Measurements from ENCODE around the gene ZNF598. TPM values are rescaled to one million over a fixed set of nuclear protein-coding genes. Genes with fewer than 3 reads are reported as not detected.

ZNF598 gene
- total RNA-seq, 1 donor from 2014 or later: 83.3 TPM

DNA sequence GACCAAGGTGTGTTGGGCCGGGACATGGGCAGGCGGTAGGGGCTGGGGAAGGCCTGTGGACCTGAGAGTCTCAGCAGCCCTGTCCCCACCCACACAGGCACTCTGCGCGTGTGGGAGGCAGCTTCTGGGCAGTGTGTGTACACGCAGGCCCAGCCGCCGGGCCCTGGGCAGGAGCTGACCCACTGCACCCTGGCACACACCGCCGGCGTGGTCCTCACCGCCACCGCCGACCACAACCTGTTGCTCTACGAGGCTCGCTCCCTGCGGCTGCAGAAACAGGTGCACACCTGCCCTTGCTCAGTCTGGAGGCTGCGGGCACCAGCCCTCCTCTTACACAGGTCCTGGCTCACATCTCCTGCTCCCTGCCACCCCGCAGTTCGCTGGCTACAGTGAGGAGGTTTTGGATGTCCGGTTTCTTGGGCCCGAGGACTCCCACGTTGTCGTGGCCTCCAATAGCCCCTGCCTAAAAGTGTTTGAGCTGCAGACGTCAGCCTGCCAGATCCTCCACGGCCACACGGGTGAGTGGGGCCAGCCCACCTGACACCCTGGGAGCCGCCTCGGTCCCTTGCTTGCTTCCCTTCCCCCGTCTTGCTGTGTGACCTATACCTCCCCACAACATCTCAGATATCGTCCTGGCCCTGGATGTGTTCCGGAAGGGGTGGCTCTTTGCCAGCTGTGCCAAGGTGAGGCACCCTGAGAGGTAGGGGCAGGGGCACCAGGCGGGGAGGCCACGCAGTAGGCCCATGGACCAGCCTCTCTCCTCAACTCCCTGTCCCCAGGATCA lies 34.0 kb downstream of the ZNF598 start:
- intact Hi-C loops (cut with micrococcal nuclease): no loop called here
- H3K27me3 Mint-ChIP-seq (ENCODE audit: low read depth): peaks cover 3% of the 10 kb centered on the region

DNA sequence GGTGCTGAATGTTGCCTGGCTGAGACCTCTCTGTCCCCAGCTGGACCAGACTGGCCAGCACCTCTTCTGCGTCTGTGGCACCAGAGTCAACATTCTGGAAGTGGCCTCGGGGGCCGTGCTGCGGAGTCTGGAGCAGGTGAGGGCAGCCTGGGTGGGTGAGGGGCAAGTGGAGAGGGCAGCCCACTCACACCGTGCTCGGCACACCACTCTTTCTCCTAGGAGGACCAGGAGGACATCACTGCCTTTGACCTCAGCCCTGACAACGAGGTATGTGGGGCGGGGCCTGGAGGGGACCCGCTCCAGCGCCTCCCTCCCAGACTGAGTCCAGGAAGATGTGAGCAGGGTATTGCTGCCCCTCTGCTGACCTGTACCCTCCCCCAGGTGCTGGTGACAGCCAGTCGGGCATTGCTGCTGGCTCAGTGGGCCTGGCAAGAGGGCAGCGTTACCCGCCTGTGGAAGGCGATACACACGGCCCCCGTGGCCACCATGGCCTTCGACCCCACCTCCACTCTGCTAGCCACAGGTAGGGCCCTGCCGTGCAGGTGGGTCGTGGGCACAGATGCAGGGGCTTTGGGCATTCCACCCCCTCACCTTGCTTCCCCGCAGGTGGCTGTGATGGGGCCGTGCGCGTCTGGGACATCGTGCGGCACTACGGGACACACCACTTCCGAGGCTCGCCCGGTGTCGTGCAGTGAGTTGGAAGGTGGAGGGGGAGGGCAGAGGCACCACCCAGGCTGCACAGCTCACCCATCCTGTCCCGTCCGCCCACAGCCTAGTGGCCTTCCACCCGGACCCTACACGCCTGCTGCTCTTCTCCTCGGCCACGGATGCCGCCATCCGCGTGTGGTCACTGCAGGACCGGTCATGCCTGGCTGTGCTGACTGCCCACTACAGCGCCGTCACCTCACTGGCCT lies 35.2 kb downstream of the ZNF598 start:
- intact Hi-C loops (cut with micrococcal nuclease): no loop called here
- peak overlapping the region; percentile 51 for H3K4me3 Mint-ChIP-seq (ENCODE audit: low read depth)
- H3K27me3 Mint-ChIP-seq (ENCODE audit: low read depth): no peaks in the 10 kb centered on the region
- peaks cover 24% of the 10 kb centered on the region for H3K36me3 Mint-ChIP-seq (ENCODE audit: low read depth)
- no peak overlapping the region for H3K27ac Mint-ChIP-seq
- no peaks in the 10 kb centered on the region for H3K9me3 Mint-ChIP-seq
- no peak for DNase-seq (ENCODE audit: low spot score)
- peaks cover 16% of the 10 kb centered on the region for H3K4me1 Mint-ChIP-seq (ENCODE audit: low read depth)

More for the DNA sequence above, 34.0 kb downstream of the ZNF598 start:
- no peak overlapping the region for H3K4me3 Mint-ChIP-seq (ENCODE audit: low read depth)
- no peak for DNase-seq (ENCODE audit: low spot score)
- peaks cover 14% of the 10 kb centered on the region for H3K4me1 Mint-ChIP-seq (ENCODE audit: low read depth)
- H3K36me3 Mint-ChIP-seq (ENCODE audit: low read depth): peaks cover 26% of the 10 kb centered on the region
- no peaks in the 10 kb centered on the region for H3K9me3 Mint-ChIP-seq
- H3K27ac Mint-ChIP-seq: no peak overlapping the region

DNA sequence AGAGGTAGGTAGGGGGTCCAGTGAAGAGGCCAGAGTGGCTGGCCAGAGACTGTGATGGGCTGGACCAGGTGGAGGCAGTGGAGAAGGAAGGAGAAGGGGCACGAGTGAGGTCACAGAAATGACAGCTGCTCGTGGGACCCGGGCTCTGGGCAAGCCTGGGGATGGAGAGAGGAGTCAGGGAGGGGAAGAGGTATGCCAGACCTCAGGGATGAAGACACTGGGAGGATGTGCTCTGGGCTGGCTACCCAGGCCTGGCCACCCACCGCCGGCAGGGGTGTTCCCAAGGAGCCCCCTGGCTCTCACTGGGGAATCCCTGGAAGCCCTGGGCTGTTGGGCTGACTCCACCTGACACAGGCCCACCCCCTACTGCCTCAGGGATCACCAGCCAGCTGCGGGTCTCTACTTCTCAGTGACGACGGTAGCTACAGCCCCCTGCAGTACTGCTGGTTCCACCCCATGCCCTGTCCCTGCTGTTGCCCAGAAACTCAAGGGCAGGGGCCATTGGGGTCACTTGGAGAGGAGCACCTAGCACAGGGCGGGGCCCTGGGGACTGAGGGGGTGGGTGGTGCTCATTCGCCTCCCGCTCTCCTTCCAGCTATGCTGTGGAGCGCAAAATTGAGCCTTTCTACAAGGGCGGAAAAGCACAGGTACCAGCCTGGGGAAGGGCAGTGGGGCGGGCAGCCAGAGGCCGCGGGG lies 36.0 kb downstream of the ZNF598 start:
- H3K4me3 Mint-ChIP-seq (ENCODE audit: low read depth): peak overlapping the region; percentile 21
- H3K4me1 Mint-ChIP-seq (ENCODE audit: low read depth): peaks cover 16% of the 10 kb centered on the region
- intact Hi-C loops (cut with micrococcal nuclease): no loop called here
- no peak for DNase-seq (ENCODE audit: low spot score)
- no peaks in the 10 kb centered on the region for H3K9me3 Mint-ChIP-seq
- H3K36me3 Mint-ChIP-seq (ENCODE audit: low read depth): peaks cover 22% of the 10 kb centered on the region
- H3K27me3 Mint-ChIP-seq (ENCODE audit: low read depth): no peaks in the 10 kb centered on the region
- no peak overlapping the region for H3K27ac Mint-ChIP-seq

DNA sequence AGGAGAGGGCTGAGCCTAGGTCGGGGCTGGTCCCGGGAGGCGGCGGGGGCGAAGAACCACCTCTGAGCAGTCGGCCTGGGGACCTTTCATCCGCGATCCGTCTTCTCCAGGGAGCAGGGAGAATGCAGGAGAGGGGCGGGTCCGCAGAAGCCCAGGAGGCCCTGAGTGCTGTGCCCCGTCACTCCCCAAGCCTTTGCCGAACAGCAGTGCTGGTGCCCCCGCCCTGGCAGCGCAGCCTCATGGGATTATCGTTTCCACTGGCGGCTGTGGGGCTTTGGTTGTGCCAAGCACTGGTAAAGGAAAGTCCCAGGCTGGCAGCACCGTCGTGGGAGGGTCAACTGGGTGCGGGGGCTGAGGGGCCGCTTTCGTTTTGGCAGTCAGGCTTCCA lies 37.1 kb downstream of the ZNF598 start:
- Mint-ChIP-seq H3K4me3 (ENCODE audit: low read depth) (peak overlapping the region; percentile 91), H3K27ac (peak overlapping the region; percentile 95), H3K9me3 (no peaks in the 10 kb centered on the region), H3K4me1 (ENCODE audit: low read depth) (peaks cover 16% of the 10 kb centered on the region), H3K36me3 (ENCODE audit: low read depth) (peaks cover 16% of the 10 kb centered on the region), H3K27me3 (ENCODE audit: low read depth) (no peaks in the 10 kb centered on the region)
- DNase-seq (ENCODE audit: low spot score): no peak
- intact Hi-C loops (cut with micrococcal nuclease): loop anchor here (1.0 kb wide), 1 partner anchor 10 kb away; no protein-coding TSS in a partner anchor

DNA sequence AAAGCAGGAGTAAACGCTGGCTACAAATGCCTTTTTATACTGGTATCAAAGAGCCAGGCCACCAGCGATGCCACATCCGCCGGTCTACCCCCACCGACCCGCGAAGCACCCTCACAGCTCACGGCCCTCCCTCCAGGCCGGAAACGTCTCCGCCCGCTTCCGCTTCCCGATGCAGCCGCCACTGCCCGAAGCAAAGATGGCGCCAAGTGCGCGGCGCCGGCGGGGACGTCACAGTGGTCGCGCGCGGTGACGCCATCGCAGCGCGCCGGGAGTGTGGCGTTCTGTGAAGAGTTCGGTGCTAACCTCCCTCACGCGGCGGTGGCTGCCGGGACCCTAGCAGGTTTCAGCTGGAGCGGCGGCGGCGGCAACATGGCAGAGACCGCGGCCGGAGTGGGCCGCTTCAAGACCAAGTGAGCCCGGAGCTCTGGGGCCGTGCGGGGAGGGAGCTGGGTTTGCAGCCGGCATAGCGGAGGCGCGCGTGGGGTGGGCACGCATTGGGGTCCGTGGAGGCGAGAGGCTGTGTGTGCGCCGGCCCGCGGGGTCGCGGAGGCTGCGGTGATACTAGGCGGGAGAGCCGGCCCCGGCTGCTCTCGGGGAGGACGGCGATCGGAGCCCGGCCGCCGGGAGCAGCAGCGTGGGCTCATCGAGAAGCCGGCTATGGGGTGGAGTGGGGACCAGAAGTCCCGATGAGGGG lies 37.7 kb downstream of the ZNF598 start, which contains the start of gene TBL3:
TSS of gene TBL3 (plus strand) at position 258 of the 694 bp plus-strand sequence. CDS start at position 370, 112 bp downstream.
- Mint-ChIP-seq H3K4me1 (ENCODE audit: low read depth) (peaks cover 16% of the 10 kb centered on the region), H3K4me3 (ENCODE audit: low read depth) (peak within 1 kb of the TSS; percentile 91), H3K9me3 (no peaks in the 10 kb centered on the region), H3K36me3 (ENCODE audit: low read depth) (peaks cover 15% of the 10 kb centered on the region), H3K27ac (peak within 1 kb of the TSS; percentile 95), H3K27me3 (ENCODE audit: low read depth) (no peaks in the 10 kb centered on the region)
- intact Hi-C loops (cut with micrococcal nuclease): loop anchor here (1.0 kb wide), 1 partner anchor 10 kb away; no protein-coding TSS in a partner anchor
- peak; percentile 96 for DNase-seq (ENCODE audit: low spot score)

DNA sequence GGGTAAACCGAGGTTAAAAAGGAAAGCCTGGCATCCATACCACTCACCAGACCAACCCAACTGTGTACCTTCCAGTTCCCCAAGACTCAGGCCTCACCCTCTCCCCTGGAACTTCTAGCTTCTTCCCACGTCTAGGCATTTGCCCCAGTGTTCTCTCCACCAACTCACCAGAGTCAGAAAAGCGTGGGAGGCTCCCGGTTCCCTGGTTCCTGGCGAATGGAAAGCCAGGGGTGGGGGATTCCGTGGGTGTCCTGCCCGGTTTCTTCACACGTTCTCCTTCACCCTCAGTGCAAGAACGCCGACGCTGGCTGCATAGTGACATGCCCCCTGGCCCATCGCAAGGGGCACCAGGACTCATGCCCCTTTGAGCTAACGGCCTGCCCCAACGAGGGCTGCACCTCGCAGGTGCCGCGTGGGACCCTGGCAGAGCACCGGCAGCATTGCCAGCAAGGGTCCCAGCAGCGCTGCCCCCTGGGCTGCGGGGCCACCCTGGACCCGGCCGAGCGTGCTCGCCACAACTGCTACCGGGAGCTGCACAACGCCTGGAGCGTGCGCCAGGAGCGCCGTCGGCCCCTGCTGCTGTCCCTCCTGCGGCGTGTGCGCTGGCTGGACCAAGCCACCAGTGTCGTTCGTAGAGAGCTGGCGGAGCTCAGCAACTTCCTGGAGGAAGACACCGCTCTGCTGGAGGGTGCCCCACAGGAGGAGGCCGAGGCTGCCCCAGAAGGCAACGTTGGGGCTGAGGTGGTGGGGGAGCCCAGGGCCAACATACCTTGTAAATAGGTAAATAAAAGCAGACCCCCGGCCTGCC lies 41.3 kb downstream of the ZNF598 start:
- H3K4me1 Mint-ChIP-seq (ENCODE audit: low read depth): peaks cover 25% of the 10 kb centered on the region
- no peak overlapping the region for H3K27ac Mint-ChIP-seq
- DNase-seq (ENCODE audit: low spot score): no peak
- H3K4me3 Mint-ChIP-seq (ENCODE audit: low read depth): no peak overlapping the region
- intact Hi-C loops (cut with micrococcal nuclease): no loop called here
- no peaks in the 10 kb centered on the region for H3K27me3 Mint-ChIP-seq (ENCODE audit: low read depth)
- no peaks in the 10 kb centered on the region for H3K9me3 Mint-ChIP-seq
- H3K36me3 Mint-ChIP-seq (ENCODE audit: low read depth): peaks cover 23% of the 10 kb centered on the region

DNA sequence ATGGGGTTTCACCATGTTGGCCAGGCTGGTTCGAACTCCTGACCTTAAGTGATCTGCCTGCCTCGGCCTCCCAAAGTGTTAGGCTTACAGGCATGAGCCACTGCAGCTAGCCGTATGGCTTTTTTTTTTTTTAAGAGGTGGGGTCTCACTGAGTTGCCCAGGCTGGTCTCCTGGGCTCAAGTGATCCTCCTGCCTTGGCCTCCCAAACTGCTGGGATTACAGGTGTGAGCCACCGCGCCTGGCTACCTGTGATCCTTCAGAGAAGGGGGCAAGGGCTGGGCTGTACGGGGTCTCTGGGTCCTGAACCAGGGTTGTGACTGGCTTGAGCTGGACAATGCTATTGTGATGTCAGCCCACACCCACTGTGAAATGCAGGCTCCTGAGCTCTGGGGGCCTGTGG lies 43.2 kb downstream of the ZNF598 start, which contains the start of gene RNF151:
TSS of gene RNF151 (plus strand) at position 397 of the 400 bp plus-strand sequence. CDS start 26 bp downstream, outside the sequence.
- intact Hi-C loops (cut with micrococcal nuclease): no loop called here
- no peak for DNase-seq (ENCODE audit: low spot score)
- Mint-ChIP-seq H3K4me3 (ENCODE audit: low read depth) (peak within 1 kb of the TSS; percentile 98), H3K9me3 (no peaks in the 10 kb centered on the region), H3K27ac (peak within 1 kb of the TSS; percentile 94), H3K27me3 (ENCODE audit: low read depth) (no peaks in the 10 kb centered on the region), H3K4me1 (ENCODE audit: low read depth) (peaks cover 28% of the 10 kb centered on the region), H3K36me3 (ENCODE audit: low read depth) (peaks cover 39% of the 10 kb centered on the region)

DNA sequence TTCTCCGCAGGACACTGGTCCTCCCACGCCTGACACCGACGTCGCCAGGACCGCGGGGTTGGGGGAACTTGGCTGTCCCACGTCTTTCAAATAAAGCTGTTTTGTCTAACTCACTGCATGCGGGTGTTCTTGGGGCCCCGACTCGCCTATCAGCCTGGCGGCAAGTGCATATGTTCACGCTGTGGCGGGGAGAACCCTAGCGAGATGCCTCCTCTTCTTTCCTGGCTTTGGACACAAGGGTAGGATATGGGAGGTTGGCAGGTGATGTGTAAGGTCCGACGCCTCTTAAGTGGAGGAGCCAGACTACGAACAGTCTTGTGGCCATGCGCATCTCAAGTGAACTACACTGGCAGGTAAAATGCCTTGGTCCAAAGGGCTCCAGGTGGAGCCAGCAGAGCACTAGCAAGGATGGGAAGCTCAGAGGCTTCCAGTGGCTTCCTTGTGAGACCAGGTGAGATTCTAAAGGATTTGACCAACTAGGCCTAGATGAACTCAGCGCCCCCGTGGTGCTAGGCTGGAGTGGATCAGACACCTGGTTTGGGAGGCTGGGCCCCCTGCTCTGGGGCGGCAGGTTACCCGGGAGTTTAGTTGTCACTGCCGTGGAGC lies 44.1 kb downstream of the ZNF598 start:
- peak overlapping the region; percentile 98 for H3K4me3 Mint-ChIP-seq (ENCODE audit: low read depth)
- no peaks in the 10 kb centered on the region for H3K9me3 Mint-ChIP-seq
- peak overlapping the region; percentile 94 for H3K27ac Mint-ChIP-seq
- peaks cover 30% of the 10 kb centered on the region for H3K4me1 Mint-ChIP-seq (ENCODE audit: low read depth)
- H3K27me3 Mint-ChIP-seq (ENCODE audit: low read depth): no peaks in the 10 kb centered on the region
- H3K36me3 Mint-ChIP-seq (ENCODE audit: low read depth): peaks cover 48% of the 10 kb centered on the region
- DNase-seq (ENCODE audit: low spot score): no peak
- intact Hi-C loops (cut with micrococcal nuclease): loop anchor here (2.0 kb wide), 2 partner anchors 25 to 183 kb away; partner anchors contain the start of genes NUBP2 and SPSB3

DNA sequence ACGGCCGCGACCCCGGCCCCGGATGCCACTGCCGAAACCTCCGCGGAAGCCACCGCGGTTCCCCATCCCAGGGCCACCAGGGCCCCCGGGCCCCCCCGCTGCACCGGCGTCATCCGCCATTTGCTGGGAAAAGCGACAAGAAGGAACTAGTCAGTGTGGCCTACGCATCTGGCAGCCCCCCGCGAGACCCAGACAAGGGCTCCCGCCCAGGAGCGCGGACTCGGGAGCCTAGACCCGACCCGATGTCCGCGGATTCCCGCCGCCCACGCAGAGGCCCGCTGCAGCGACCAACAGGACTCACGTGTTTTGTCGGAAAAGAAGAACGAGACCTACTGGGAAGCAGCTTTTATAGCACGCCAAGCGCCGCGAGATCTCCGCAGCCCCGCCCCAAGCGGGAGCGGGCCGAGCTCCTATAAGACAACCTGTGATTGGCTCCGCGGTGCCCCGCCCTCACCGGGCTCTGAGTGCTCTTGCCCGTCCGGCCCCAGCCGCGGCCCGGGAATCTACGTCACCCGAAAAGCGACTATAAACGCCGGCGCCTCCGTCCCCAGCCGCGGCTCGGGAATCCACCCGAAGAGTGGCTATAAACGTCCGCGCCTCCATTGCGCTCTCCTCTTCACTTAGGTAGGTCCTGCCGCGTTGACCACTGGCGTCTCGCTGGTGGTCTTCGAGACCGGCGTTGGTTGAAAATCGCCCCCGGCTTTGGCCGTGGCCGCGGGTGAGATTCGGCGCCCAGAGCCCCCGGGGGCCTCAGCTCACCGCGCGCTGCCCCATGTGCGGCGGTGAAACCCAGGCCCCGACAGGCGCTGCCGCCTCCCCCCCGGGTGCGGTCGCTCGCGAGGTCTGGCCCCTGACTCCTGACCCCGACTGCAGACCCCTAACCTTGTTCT lies 44.9 kb downstream of the ZNF598 start, which contains the start of gene RPS2:
TSS of gene RPS2 (minus strand) at position 321 of the 890 bp plus-strand sequence. CDS start at position 120, 201 bp downstream.
- intact Hi-C loops (cut with micrococcal nuclease): loop anchor here (2.0 kb wide), 2 partner anchors 26 to 182 kb away; partner anchors contain the start of genes NUBP2 and SPSB3
- Mint-ChIP-seq H3K4me3 (ENCODE audit: low read depth) (peak within 1 kb of the TSS; percentile 98), H3K36me3 (ENCODE audit: low read depth) (peaks cover 55% of the 10 kb centered on the region), H3K9me3 (no peaks in the 10 kb centered on the region), H3K4me1 (ENCODE audit: low read depth) (peaks cover 30% of the 10 kb centered on the region), H3K27ac (peak within 1 kb of the TSS; percentile 94), H3K27me3 (ENCODE audit: low read depth) (no peaks in the 10 kb centered on the region)
- DNase-seq (ENCODE audit: low spot score): peak; percentile 99

DNA sequence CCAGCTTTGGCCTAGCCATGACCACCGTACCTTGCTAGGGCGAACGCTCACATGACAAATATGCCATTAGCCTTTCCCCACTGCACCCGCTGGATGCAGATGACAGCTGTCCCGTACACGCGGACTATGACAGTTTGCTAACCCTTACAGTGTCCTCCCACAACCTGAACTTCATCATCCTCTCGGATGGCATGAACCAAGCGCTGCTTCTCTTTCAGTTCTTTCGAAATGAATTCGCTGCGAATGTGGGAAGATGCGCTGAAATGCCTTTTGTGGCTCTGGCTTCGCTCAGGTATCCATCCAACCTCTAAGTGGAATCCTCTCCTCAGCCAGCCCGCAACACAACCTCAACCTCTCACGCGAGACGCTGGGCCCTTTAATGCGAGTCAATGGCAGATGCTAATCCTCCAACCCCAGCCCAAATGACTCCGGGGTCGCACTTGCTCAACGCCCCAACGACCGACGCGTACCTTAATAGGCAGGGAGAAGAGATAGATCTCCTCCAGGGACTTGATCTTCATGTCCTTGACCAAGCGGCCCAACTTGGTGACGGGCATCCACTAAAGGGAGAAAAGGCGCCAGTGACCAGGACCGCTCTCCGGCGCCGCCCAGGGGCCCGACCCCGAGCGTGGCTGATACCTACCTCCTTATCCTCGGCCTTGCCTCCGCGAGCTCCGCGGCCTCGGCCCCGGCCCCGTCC lies 45.7 kb downstream of the ZNF598 start:
- Mint-ChIP-seq H3K27ac (peak overlapping the region; percentile 84), H3K36me3 (ENCODE audit: low read depth) (peaks cover 56% of the 10 kb centered on the region), H3K27me3 (ENCODE audit: low read depth) (no peaks in the 10 kb centered on the region), H3K9me3 (no peaks in the 10 kb centered on the region), H3K4me3 (ENCODE audit: low read depth) (peak overlapping the region; percentile 98), H3K4me1 (ENCODE audit: low read depth) (peaks cover 32% of the 10 kb centered on the region)
- intact Hi-C loops (cut with micrococcal nuclease): loop anchor here (2.0 kb wide), 2 partner anchors 27 to 181 kb away; partner anchors contain the start of genes NUBP2 and SPSB3
- DNase-seq (ENCODE audit: low spot score): no peak
